HG03135 (cell line): ENCODE data around the gene NPC1.

ENCODE experiments used
- ATAC-seq: cut with Tn5 transposase; IDR thresholded peaks from one replicate; pipeline ENCODE4 v1.9.1; 2021; ENCODE audit warnings: mild to moderate bottlenecking, moderate library complexity; ENCODE audit not compliant: unreplicated experiment

Gene NPC1

DNA sequence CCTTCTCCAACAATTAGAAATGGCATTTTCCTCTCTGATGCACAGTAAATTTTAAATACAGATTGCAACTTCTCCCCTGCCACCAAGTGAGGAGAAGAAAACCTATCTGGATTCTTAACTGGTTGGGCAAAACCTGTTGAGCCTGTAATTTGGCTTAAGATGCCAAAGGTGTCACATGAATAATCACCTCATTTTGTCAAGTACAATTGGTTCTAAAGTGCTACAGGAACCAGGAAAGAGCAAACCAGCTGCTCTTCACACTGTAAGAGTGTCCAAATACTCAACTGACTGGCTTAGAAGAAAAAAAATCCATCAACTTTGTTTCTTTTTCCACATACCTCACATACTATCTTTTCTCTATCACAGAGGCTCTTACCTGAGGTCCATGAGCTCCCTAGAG lies 35.4 kb downstream of the NPC1 start:
- no peak for ATAC-seq

DNA sequence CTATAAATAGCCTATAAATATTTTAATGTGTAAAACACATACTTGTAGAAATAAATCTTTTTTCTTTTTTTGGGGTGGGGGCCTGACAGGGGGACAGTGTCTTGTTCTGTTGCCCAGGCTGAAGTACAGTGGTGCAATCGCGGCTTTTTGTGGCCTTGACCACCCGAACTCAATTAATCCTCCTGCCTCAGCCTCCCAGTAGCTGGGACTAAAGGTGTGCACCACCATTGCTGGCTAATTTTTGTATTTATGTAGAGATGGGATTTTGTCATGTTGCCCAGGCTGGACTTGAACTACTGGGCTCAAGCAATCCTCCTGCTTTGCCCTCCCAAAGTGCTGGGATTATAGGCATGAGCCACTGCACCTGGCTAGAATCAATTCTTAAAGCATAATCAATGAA lies 37.6 kb downstream of the NPC1 start:
- ATAC-seq = no peak

DNA sequence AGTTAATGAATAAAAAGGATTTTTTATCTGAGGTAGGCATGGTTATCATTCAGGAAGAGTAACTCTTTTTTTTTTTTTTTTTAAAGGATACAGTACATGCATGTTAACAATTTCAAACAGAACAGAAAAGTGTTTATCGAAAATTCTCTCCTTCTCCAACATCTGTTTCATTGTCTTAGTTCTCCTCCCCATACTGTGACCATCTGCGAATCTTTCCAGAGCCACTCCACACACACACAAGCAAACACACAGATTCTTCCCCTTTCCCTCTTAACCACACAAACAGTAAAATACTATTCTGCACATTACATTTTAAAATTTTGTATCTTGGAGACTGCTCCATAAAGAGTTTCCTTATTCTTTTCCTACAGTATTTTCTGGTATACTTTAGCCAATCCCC lies 38.0 kb downstream of the NPC1 start:
- ATAC-seq = no peak

DNA sequence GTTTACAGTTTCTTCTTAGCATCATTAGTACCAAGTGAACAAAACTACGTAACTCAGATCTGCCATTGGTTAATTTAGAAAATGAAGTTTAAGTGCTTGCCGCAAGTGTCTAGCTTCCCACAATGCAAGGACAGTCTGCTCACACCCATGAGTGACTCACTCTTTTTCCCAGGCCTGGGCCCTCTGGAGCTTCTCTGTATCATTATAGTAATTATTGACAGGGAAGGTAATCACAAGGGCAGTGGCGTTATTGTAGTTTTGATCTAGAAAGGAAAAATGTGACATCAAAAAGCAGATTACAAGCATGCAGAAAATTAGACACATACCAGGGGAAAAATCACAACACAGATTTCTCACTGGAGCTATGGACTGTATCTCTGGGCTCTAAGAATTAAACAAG lies 38.5 kb downstream of the NPC1 start:
- no peak for ATAC-seq

DNA sequence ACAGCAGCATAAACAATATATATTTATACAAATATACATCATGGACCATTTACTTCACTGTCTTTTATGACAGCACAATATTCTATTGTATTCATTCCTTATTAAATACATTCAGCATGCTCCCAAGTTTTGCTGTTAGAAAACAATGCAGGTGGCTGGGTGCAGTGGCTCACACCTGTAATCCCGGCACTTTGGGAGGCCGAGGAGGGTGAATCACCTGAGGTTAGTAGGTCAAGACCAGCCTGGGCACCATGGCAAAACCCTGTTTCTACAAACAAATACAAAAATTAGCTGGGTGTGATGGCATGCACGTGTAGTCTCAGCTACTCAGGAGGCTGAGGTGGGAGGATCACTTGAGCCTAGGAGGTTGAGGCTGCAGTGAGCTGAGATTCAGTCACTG lies 39.0 kb downstream of the NPC1 start:
- ATAC-seq = no peak

DNA sequence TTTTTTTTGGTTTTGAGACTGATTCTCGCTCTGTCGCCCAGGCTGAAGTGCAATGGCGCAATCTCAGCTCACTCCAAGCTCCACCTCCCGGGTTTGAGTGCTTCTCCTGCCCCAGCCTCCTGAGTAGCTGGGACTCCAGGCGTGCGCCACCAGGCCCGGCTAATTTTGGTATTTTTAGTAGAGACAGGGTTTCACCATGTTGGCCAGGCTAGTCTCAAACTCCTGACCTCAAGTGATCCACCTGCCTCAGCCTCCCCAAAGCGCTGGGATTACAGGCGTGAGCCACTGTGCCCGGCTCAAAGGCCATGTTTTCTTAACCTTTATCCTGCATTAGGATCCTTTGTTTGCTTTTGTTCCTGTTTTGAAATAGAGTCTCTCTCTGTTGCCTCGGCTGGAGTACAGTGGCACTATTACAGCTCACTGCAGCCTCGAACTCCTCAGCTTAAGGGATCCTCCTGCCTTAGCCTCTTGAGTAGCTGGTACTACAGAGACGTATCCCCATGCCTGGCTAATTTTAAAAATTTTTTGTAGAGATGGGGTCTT lies 41.0 kb downstream of the NPC1 start:
- ATAC-seq = no peak

DNA sequence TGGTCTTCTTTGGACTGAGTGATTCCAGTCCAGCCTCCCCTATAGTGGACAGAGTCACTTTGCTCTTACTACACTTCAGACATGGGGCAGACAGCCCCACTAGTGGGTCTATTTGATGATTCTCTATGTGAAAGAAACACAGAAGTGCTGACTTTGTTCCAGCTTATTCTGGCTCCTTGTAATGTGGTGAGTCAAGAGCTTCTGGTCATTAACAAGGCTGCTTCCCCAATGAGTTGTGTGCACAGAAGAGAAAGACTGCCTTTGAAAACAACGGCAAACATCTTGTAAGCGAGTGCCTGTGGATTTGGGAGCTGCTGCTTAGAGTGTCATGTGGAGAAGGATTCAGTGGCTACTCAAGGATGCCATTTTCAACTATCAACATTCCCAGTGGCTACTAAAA lies 43.8 kb downstream of the NPC1 start:
- no peak for ATAC-seq

- no peak for ATAC-seq
Measured at GRCh38 chr18:23541349-23542093, 44.8 kb downstream of the NPC1 start.

GRCh38 chr18:23540867-23541266 lies 45.4 kb downstream of the NPC1 start:
- no peak for ATAC-seq

GRCh38 chr18:23539911-23540525 lies 46.3 kb downstream of the NPC1 start:
- no peak for ATAC-seq

DNA sequence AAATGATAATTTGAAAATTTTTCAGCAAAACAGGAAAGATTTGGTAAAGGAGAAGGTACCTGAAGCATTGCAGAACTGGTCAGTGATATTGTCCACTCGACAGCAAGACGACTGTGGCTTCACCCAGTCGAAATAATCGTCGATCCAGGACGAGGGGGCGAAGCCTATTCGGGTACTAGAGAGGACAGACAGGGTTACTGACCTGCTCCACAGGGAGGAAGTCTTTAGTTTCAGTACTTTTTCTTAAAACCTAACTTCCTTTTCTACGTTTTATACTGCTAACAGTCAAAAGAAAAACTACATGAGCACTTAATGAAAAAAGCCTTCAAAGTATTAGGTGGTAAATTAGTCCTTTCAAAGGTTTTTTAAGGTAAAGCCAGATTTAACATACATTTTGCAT lies 47.0 kb downstream of the NPC1 start:
- ATAC-seq = no peak

DNA sequence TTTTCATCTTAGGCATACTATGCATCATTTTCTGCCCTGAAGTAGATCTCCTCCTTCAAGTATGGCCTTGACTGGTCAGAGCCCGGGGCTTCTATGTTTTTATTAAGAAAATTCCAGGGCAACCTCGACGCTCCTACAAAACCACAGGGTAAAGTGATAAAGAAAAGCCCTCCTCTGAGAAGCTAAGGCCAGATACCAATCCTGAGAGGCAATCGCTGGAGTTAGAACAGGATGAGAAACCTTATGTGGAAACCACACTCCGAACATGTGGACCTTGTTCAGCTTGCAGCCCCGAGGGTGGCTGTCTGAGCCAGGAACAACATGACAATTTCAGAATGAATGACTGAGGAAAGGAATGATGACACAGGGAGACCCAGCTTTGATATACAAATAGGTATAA lies 47.4 kb downstream of the NPC1 start:
- no peak for ATAC-seq

GRCh38 chr18:23538001-23538400 lies 48.3 kb downstream of the NPC1 start:
- ATAC-seq = no peak

DNA sequence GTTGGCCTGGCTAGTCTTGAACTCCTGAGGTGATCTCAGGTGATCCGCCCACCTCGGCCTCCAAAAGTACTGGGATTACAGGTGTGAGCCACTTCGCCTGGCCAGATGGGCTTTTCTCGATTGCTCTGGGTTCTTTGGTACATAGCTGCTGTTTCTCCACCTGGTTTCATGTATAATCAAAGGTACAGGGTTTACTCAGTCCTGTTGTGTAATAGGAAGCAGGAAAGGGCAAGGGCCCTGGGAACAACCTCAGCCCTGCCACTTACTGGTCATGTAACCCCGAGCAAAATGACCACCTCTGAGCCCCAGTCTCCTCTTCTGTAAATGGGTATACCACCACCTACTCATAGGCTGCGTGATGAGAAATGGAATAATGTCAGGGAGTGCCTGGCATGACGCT lies 49.0 kb downstream of the NPC1 start:
- ATAC-seq = no peak

DNA sequence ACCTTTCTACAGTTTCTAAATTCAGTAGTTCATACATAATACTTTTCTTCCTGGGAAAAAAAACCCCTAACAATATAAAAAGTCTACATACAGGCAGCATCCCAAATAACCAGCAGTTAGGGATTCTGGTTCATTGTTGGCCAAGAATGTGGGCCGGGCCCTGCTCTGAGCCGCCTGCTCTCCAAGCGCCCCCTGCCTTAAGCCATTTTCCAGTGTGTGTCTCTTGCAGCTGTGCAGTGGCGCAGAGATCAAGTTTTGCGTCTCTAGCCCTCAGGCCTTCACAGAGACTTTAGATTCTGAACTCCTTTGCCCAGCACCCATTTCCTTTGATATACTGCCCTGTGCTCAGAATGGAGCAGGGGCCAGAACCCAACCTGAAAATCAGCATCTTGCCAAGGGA lies 50.1 kb downstream of the NPC1 start:
- no peak for ATAC-seq

DNA sequence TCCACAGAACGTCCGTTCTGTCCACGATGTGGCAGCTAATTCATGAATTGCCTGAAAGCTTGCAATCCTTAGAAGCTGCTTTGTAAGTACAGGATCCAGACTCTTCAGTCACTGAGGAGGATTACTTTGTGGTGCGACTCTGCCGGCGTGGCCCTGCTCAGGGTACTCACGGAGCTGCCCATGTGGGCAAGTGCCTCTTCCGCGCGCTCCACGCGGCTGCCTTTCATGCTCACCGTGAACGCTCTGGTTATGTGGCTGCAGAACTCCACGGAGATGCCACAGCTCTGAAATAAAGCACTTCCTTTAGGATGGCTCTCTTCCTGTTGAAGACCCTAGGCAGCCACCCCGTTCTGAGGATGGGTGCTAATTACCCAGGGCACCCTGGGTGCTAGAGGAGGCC lies 52.0 kb downstream of the NPC1 start:
- ATAC-seq = no peak

- no peak for ATAC-seq
Measured at GRCh38 chr18:23532848-23533247, 53.5 kb downstream of the NPC1 start.

GRCh38 chr18:23531912-23532311 lies 54.4 kb downstream of the NPC1 start:
- no peak for ATAC-seq

DNA sequence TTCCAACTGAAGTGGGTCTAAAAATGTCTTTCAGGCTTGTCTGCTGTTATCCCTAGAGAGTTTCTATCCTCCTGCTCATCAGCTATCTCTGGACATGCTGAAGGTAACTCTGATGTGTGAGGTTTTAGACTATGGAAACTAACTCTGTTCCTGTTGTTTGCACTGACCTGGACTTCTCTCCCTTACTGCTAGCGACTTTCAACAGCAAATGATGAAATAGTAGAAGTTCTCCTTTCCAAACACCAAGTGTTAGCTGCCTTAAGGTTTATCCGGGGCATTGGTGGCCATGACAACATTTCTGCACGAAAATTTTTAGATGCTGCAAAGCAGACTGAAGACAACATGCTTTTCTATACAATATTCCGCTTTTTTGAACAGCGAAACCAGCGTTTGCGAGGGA lies 56.1 kb downstream of the NPC1 start:
- ATAC-seq = no peak

GRCh38 chr18:23529604-23530003 lies 56.7 kb downstream of the NPC1 start:
- no peak for ATAC-seq

- no peak for ATAC-seq
Measured at GRCh38 chr18:23528580-23529472, 57.5 kb downstream of the NPC1 start.
